Activated T-cell treated with anti-CD3 and anti-CD28 coated beads, Interleukin-2, amount 50 U/mL, for 24 hours (primary cell): ENCODE data around the gene F13A1.

Experiments used
- DNase-seq: peaks from one replicate; pipeline ENCODE4 v3.0.0-alpha.2; 2020
- H3K27ac Mint-ChIP-seq: 2 replicates; pipeline ENCODE4 v1.8.0; 2020; ENCODE audit warnings: mild to moderate bottlenecking, mixed read lengths
- H3K27me3 Mint-ChIP-seq: 2 replicates; pipeline ENCODE4 v1.8.0; 2020; ENCODE audit warnings: mixed read lengths
- H3K36me3 Mint-ChIP-seq: 2 replicates; pipeline ENCODE4 v1.8.0; 2020; ENCODE audit warnings: low read depth, mixed read lengths
- H3K4me1 Mint-ChIP-seq: 2 replicates; pipeline ENCODE4 v1.8.0; 2020; ENCODE audit warnings: low read depth, mixed read lengths
- H3K4me3 Mint-ChIP-seq: 2 replicates; pipeline ENCODE4 v1.8.0; 2020; ENCODE audit warnings: mild to moderate bottlenecking, moderate library complexity, mixed read lengths
- H3K9me3 Mint-ChIP-seq: 2 replicates; pipeline ENCODE4 v1.8.0; 2020; ENCODE audit warnings: mixed read lengths

F13A1 gene

GRCh38 chr6:6210994-6211393 lies 109.5 kb downstream of the F13A1 start:
- no peak overlapping the region for H3K27ac Mint-ChIP-seq
- H3K9me3 Mint-ChIP-seq = peaks cover 16% of the 10 kb centered on the region
- peaks cover 5% of the 10 kb centered on the region for H3K27me3 Mint-ChIP-seq
- H3K36me3 Mint-ChIP-seq = no peaks in the 10 kb centered on the region
- no peak for DNase-seq
- H3K4me1 Mint-ChIP-seq = no peaks in the 10 kb centered on the region
- no peak overlapping the region for H3K4me3 Mint-ChIP-seq

- H3K4me3 Mint-ChIP-seq = no peak overlapping the region
- H3K36me3 Mint-ChIP-seq = no peaks in the 10 kb centered on the region
- H3K9me3 Mint-ChIP-seq = peaks cover 6% of the 10 kb centered on the region
These were observed 117.6 kb downstream of the F13A1 start for GRCh38 chr6:6202886-6203285.

DNA sequence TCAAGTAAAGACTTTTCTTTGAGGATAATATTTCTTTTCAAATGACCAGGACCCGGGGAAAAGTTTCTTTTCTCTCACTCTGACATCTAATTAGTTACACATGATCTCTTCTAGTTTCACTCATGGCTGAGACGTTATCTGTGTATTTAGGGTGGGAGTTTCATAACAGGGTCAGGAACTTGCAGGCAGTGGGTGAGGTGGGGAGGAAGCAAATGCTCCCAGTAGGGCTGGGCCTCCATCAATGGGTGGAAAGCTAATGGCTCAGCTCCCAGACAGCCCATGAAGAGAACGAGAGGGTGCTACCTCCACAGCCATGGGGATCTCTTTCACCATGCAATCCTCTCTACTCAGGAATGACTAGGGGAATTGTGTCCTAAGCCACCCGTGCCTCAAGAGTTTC lies 119.3 kb downstream of the F13A1 start:
- Mint-ChIP-seq H3K27ac (no peak overlapping the region), H3K36me3 (no peaks in the 10 kb centered on the region), H3K4me3 (no peak overlapping the region), H3K27me3 (peaks cover 33% of the 10 kb centered on the region), H3K9me3 (no peaks in the 10 kb centered on the region), H3K4me1 (no peaks in the 10 kb centered on the region)
- DNase-seq = no peak

More at GRCh38 chr6:6202886-6203285, 117.6 kb downstream of the F13A1 start:
- DNase-seq = no peak
- Mint-ChIP-seq H3K4me1 (no peaks in the 10 kb centered on the region), H3K27me3 (peaks cover 38% of the 10 kb centered on the region), H3K27ac (no peak overlapping the region)

DNA sequence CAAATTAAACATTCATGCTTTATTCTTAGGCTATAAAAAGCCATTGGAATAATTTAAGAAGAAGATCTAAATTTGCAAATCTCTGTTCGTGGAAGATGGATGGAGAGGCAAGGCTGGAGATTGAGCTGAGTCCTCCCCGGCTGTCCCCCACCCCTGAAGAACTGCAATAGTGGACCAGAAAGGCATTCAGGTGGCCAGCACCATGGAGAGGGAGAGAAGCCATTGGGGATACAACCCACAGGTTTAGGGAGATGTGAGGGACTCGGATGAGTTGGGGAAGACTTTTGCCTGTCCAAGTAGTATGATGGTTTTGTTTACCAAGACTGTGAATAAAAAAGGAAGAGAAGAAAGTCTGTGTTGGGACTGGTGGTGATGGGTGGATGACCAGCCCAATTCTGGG lies 120.8 kb downstream of the F13A1 start:
- Mint-ChIP-seq H3K27me3 (peaks cover 38% of the 10 kb centered on the region), H3K27ac (no peak overlapping the region), H3K4me1 (no peaks in the 10 kb centered on the region), H3K4me3 (no peak overlapping the region), H3K36me3 (no peaks in the 10 kb centered on the region), H3K9me3 (no peaks in the 10 kb centered on the region)
- DNase-seq = no peak

DNA sequence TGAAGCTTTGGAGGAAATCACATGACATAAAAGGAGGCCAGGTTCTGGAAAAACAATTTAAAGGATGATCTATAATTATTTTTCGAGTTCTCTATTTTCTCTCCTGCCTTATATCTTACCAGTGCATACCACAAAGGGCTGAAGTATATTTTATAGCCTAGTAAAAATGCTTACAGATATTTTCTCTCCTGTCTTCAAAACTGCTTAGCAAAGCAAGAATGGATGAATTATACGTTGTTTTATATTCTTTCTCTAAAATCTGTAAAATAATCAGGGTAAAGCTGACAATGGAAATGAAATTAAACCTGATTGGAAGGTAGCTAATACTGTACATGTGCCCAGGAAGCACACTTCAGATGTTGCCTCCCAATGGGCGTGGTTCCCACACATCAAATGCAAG lies 123.7 kb downstream of the F13A1 start:
- no peak for DNase-seq
- peaks cover 55% of the 10 kb centered on the region for H3K27me3 Mint-ChIP-seq
- H3K27ac Mint-ChIP-seq = no peak overlapping the region
- no peaks in the 10 kb centered on the region for H3K9me3 Mint-ChIP-seq
- H3K4me1 Mint-ChIP-seq = no peaks in the 10 kb centered on the region
- no peak overlapping the region for H3K4me3 Mint-ChIP-seq
- no peaks in the 10 kb centered on the region for H3K36me3 Mint-ChIP-seq

DNA sequence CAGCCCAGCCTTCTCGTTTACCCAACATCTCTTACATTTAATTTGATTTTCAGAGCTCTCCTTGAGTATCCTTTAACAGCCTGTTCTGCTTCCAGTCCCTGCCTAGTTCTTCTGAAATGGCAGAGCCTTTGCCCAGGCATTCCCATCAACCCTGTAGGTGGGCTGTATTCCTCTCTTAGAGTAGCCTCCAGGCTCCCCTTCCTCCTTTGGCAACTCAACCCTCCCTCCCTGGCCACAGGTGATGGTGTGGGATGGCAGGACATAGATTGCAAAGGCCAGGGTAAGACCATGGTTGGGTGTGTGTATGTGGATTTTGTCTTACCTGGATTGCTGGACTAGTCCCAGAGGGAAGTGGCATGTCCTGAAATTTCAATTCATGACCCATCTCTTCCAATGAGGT lies 125.4 kb downstream of the F13A1 start:
- Mint-ChIP-seq H3K4me1 (no peaks in the 10 kb centered on the region), H3K27ac (no peak overlapping the region), H3K9me3 (peaks cover 4% of the 10 kb centered on the region), H3K27me3 (peaks cover 54% of the 10 kb centered on the region), H3K4me3 (no peak overlapping the region), H3K36me3 (no peaks in the 10 kb centered on the region)
- DNase-seq = no peak

GRCh38 chr6:6193221-6193745 lies 127.2 kb downstream of the F13A1 start:
- Mint-ChIP-seq H3K27ac (no peak overlapping the region), H3K4me3 (no peak overlapping the region), H3K36me3 (no peaks in the 10 kb centered on the region), H3K9me3 (peaks cover 4% of the 10 kb centered on the region), H3K27me3 (peaks cover 43% of the 10 kb centered on the region), H3K4me1 (no peaks in the 10 kb centered on the region)
- DNase-seq = no peak

GRCh38 chr6:6191909-6192308 lies 128.6 kb downstream of the F13A1 start:
- no peaks in the 10 kb centered on the region for H3K4me1 Mint-ChIP-seq
- H3K4me3 Mint-ChIP-seq = no peak overlapping the region
- peaks cover 4% of the 10 kb centered on the region for H3K9me3 Mint-ChIP-seq
- no peaks in the 10 kb centered on the region for H3K36me3 Mint-ChIP-seq
- H3K27me3 Mint-ChIP-seq = peaks cover 43% of the 10 kb centered on the region
- no peak for DNase-seq
- no peak overlapping the region for H3K27ac Mint-ChIP-seq

- H3K4me3 Mint-ChIP-seq = no peak overlapping the region
- no peaks in the 10 kb centered on the region for H3K4me1 Mint-ChIP-seq
- H3K27ac Mint-ChIP-seq = no peak overlapping the region
- H3K36me3 Mint-ChIP-seq = no peaks in the 10 kb centered on the region
- H3K27me3 Mint-ChIP-seq = peaks cover 43% of the 10 kb centered on the region
- no peak for DNase-seq
- peaks cover 4% of the 10 kb centered on the region for H3K9me3 Mint-ChIP-seq
These were observed 129.0 kb downstream of the F13A1 start for GRCh38 chr6:6191476-6191875.

- Mint-ChIP-seq H3K9me3 (no peaks in the 10 kb centered on the region), H3K4me3 (no peak overlapping the region), H3K4me1 (no peaks in the 10 kb centered on the region), H3K36me3 (no peaks in the 10 kb centered on the region), H3K27ac (no peak overlapping the region), H3K27me3 (peaks cover 18% of the 10 kb centered on the region)
- DNase-seq = no peak
These were observed 139.8 kb downstream of the F13A1 start for GRCh38 chr6:6180684-6181083.

- H3K9me3 Mint-ChIP-seq = no peaks in the 10 kb centered on the region
- no peaks in the 10 kb centered on the region for H3K4me1 Mint-ChIP-seq
- H3K27me3 Mint-ChIP-seq = peaks cover 18% of the 10 kb centered on the region
- H3K4me3 Mint-ChIP-seq = no peak overlapping the region
- no peak overlapping the region for H3K27ac Mint-ChIP-seq
- H3K36me3 Mint-ChIP-seq = no peaks in the 10 kb centered on the region
- no peak for DNase-seq
These were observed 140.4 kb downstream of the F13A1 start for GRCh38 chr6:6179858-6180623.

DNA sequence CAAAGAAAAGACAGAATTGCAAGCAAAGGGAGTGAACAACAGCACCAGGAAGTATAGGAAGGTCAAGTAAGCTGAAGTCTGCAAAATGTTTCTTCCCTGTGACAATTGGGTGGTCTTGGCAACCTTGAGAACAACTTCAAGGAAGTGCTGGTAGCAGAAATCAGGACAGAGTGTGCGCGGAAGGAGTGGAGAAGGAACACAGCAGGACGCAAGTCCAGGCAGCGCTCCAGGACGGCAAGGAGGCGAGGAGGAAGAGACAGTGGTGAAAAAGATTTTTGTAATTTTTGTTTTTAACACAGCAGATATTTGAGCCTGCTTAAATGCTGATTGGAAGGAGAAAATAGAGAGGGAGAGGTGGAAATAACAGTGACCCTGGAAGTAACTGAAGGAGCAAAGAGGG lies 141.7 kb downstream of the F13A1 start:
- H3K4me1 Mint-ChIP-seq = no peaks in the 10 kb centered on the region
- H3K4me3 Mint-ChIP-seq = no peak overlapping the region
- no peaks in the 10 kb centered on the region for H3K9me3 Mint-ChIP-seq
- peaks cover 18% of the 10 kb centered on the region for H3K27me3 Mint-ChIP-seq
- DNase-seq = no peak
- no peak overlapping the region for H3K27ac Mint-ChIP-seq
- no peaks in the 10 kb centered on the region for H3K36me3 Mint-ChIP-seq

DNA sequence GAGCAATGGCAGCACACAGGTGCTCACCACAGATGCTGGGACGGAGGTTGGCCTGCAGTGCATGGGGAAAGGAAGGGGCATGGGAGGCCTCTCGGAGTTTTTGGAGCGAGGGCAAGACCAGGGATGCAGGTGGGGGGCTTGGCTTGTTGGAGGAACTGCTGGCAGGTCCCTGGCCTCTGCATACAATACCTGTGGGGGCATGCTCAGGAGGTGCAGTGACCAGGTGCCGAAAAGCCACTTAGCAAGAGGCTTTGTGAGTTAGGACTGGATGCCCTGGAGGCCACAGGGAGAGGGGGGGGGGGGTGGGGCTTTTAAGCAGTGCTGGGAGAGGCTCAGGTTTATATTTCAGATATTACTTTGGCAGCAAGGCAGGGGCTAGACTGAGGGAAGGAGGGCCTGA lies 142.7 kb downstream of the F13A1 start:
- Mint-ChIP-seq H3K4me3 (no peak overlapping the region), H3K4me1 (no peaks in the 10 kb centered on the region), H3K36me3 (no peaks in the 10 kb centered on the region), H3K27me3 (peaks cover 18% of the 10 kb centered on the region), H3K27ac (no peak overlapping the region), H3K9me3 (no peaks in the 10 kb centered on the region)
- no peak for DNase-seq

- Mint-ChIP-seq H3K4me3 (no peak overlapping the region), H3K36me3 (no peaks in the 10 kb centered on the region), H3K27ac (no peak overlapping the region), H3K4me1 (no peaks in the 10 kb centered on the region), H3K27me3 (peaks cover 14% of the 10 kb centered on the region), H3K9me3 (no peaks in the 10 kb centered on the region)
- DNase-seq = no peak
These were observed 143.8 kb downstream of the F13A1 start for GRCh38 chr6:6176586-6177228.

DNA sequence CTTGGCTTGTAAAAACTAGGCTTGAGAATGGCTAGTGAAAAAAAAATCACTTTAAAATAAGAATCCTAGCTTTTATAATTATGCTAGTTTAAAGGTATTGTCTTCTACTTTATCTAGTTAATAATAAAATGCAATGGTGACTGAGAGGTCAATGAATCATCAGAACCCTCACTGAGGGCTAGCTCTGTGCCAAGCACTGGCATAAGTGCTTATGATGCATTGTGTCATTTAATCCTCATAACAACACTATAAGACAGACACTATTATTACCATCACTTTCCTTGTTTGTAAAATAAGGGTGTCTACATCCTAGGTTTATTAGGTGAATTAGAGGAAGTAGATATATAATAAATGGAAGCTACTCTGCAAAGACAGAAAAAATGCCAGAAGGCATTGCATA lies 144.3 kb downstream of the F13A1 start:
- Mint-ChIP-seq H3K4me3 (no peak overlapping the region), H3K27ac (no peak overlapping the region), H3K9me3 (no peaks in the 10 kb centered on the region)

More for the DNA sequence above, 144.3 kb downstream of the F13A1 start:
- Mint-ChIP-seq H3K27me3 (peaks cover 16% of the 10 kb centered on the region), H3K4me1 (no peaks in the 10 kb centered on the region), H3K36me3 (no peaks in the 10 kb centered on the region)
- DNase-seq = no peak
